Neural progenitor cell (in vitro differentiated cells): ENCODE results near the gene KLHL17. TPM values are rescaled to one million over a fixed set of nuclear protein-coding genes. Genes with fewer than 3 reads are reported as not detected.

Experiments used
- DNase-seq: peaks from one replicate; pipeline ENCODE4 v3.0.0-alpha.2; 2016; ENCODE audit warnings: low spot score
- H2AFZ ChIP-seq: fragments of 200-600 bp; sonication (generic); replicated peaks from 2 replicates; pipeline ENCODE4 v1.6.1; 2016; ENCODE audit warnings: antibody characterized with exemption
- H3F3A ChIP-seq: fragments of 200-600 bp; sonication (generic); 2 replicates; pipeline ENCODE4 v1.6.1; 2016; ENCODE audit warnings: antibody characterized with exemption, low read depth
- H3K27ac ChIP-seq: fragments of 200-600 bp; sonication (generic); 2 replicates; pipeline ENCODE4 v1.5.1; 2016; ENCODE audit warnings: mild to moderate bottlenecking
- H3K27me3 ChIP-seq: fragments of 200-600 bp; sonication (generic); 2 replicates; pipeline ENCODE4 v1.6.1; 2016; ENCODE audit warnings: mild to moderate bottlenecking, moderate library complexity
- H3K36me3 ChIP-seq: fragments of 200-600 bp; sonication (generic); 2 replicates; pipeline ENCODE4 v1.5.1; 2016
- H3K4me1 ChIP-seq: fragments of 200-600 bp; sonication (generic); 2 replicates; pipeline ENCODE4 v1.6.1; 2016; ENCODE audit warnings: mixed run types
- H3K4me2 ChIP-seq: fragments of 200-600 bp; sonication (generic); 2 replicates; pipeline ENCODE4 v1.6.1; 2016
- H3K4me3 ChIP-seq: fragments of 200-600 bp; sonication (generic); 2 replicates; pipeline ENCODE4 v1.5.1; 2016
- H3K79me2 ChIP-seq: fragments of 200-600 bp; sonication (generic); 2 replicates; pipeline ENCODE4 v1.6.1; 2016; ENCODE audit warnings: low read depth
- H3K9ac ChIP-seq: fragments of 200-600 bp; sonication (generic); 2 replicates; pipeline ENCODE4 v1.6.1; 2016
- H3K9me3 ChIP-seq: fragments of 200-600 bp; sonication (generic); 2 replicates; pipeline ENCODE4 v1.5.1; 2016; ENCODE audit warnings: low read depth
- H4K20me1 ChIP-seq: fragments of 200-600 bp; sonication (generic); 2 replicates; pipeline ENCODE4 v1.6.1; 2016; ENCODE audit warnings: low read depth
- H3K27ac Mint-ChIP-seq: 3 replicates; pipeline ENCODE4 v1.8.0; 2021; ENCODE audit warnings: mixed read lengths
- H3K27me3 Mint-ChIP-seq: 2 replicates; pipeline ENCODE4 v1.8.0; 2022; ENCODE audit warnings: low read depth, mild to moderate bottlenecking, inconsistent platforms, moderate library complexity, mixed read lengths; ENCODE audit not compliant: insufficient read depth
- H3K36me3 Mint-ChIP-seq: 3 replicates; pipeline ENCODE4 v1.8.0; 2021; ENCODE audit warnings: mixed read lengths
- H3K4me1 Mint-ChIP-seq: 3 replicates; pipeline ENCODE4 v1.8.0; 2021; ENCODE audit warnings: mixed read lengths
- H3K4me3 Mint-ChIP-seq: 3 replicates; pipeline ENCODE4 v1.8.0; 2021; ENCODE audit warnings: mild to moderate bottlenecking, moderate library complexity, mixed read lengths
- H3K9me3 Mint-ChIP-seq: 3 replicates; pipeline ENCODE4 v1.8.0; 2020; ENCODE audit warnings: mixed read lengths
- CTCF ChIP-seq: fragments of 200-600 bp; sonication (generic); IDR thresholded peaks from 2 replicates; pipeline ENCODE4 v1.5.1; 2017; ENCODE audit warnings: antibody characterized with exemption, mild to moderate bottlenecking
- EZH2 ChIP-seq: fragments of 200-600 bp; sonication (generic); IDR thresholded peaks from 2 replicates; pipeline ENCODE4 v1.6.1; 2017; ENCODE audit warnings: antibody characterized with exemption, mild to moderate bottlenecking, moderate library complexity
- EZH2phosphoT487 ChIP-seq: fragments of 200-600 bp; sonication (generic); IDR thresholded peaks from 2 replicates; pipeline ENCODE4 v1.6.1; 2017; ENCODE audit warnings: antibody characterized with exemption
- total RNA-seq: library from RNA; depleted of rRNA; stranded (reverse); fragments of >200 nt; gene quantifications from 2 replicates; pipeline ENCODE4 v1.2.3, GENCODE V29; 2015; ENCODE audit warnings: low replicate concordance

KLHL17 gene
- total RNA-seq, 1 donor from 2014 or later, result 10.7 TPM

DNA sequence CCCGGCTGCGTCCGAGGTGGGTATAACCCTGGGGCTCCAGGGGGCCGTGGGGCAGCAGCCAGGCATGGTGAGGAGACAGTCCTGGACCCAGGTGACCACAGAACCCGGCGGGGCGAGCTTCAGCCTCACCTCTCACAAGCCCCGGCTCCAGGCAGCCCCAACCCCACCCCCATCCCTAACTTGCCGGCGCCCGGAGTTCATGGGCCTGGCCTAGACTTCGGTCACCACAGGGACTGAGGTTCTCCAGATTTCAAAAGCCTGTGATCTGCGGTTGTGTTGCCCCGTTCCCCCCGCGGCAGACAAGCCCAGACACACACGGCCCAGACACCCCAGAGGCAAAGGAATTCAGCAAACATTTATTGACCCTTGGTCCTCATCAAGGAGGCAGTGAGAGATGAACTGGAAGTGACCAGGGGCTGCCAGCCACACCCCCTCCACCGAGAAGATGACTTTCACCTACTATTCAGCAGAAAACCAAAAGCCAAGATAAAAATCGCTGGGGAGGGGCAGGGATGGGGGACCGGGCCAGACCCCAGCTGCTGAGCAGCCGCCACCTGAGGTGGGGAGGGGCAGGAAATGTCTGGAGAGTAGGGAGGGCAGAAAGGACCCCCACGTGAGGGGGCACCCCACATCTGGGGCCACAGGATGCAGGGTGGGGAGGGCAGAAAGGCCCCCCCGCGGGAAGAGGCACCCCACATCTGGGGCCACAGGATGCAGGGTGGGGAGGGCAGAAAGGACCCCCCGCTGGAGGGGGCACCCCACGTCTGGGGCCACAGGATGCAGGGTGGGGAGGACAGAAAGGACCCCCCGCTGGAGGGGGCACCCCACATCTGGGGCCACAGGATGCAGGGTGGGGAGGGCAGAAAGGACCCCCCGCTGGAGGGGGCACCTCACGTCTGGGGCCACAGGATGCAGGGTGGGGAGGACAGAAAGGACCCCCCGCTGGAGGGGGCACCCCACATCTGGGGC is 35.6 kb downstream of the KLHL17 start:
- H3K27ac ChIP-seq, result no peak overlapping the region

GRCh38 chr1:996851-997712 is 36.7 kb downstream of the KLHL17 start:
- Histone ChIP-seq H3K79me2 (no peaks in the 10 kb centered on the region), H3K9me3 (no peaks in the 10 kb centered on the region), H3K4me1 (peaks cover 12% of the 10 kb centered on the region), H3K4me3 (no peak overlapping the region), H3K27ac (no peak overlapping the region), H4K20me1 (peaks cover 22% of the 10 kb centered on the region), H3K36me3 (no peaks in the 10 kb centered on the region), H3K9ac (no peak overlapping the region), H3K27me3 (peaks cover 100% of the 10 kb centered on the region), H3K4me2 (peak overlapping the region; percentile 97), H2AFZ (no peak overlapping the region), H3F3A (peaks cover 29% of the 10 kb centered on the region)
- no peak for DNase-seq
- peaks cover 13% of the 10 kb centered on the region for H3K9me3 Mint-ChIP-seq
- no peak overlapping the region for H3K27ac Mint-ChIP-seq
- peaks cover 14% of the 10 kb centered on the region for H3K27me3 Mint-ChIP-seq
- no peak for TF ChIP-seq EZH2phosphoT487
- TF ChIP-seq CTCF, result no peak
- no peak for TF ChIP-seq EZH2
- peaks cover 9% of the 10 kb centered on the region for H3K4me1 Mint-ChIP-seq
- peak overlapping the region; percentile 59 for H3K4me3 Mint-ChIP-seq
- peaks cover 2% of the 10 kb centered on the region for H3K36me3 Mint-ChIP-seq

More for the DNA sequence above, 35.6 kb downstream of the KLHL17 start:
- Mint-ChIP-seq H3K27ac (peak overlapping the region; percentile 78), H3K9me3 (peaks cover 24% of the 10 kb centered on the region), H3K36me3 (peaks cover 2% of the 10 kb centered on the region), H3K27me3 (peaks cover 14% of the 10 kb centered on the region), H3K4me1 (peaks cover 9% of the 10 kb centered on the region), H3K4me3 (peak overlapping the region; percentile 56)
- Histone ChIP-seq H3K4me1 (peaks cover 12% of the 10 kb centered on the region), H3K4me3 (no peak overlapping the region), H3K4me2 (no peak overlapping the region), H3K36me3 (no peaks in the 10 kb centered on the region), H3K9me3 (no peaks in the 10 kb centered on the region), H3F3A (peaks cover 27% of the 10 kb centered on the region), H2AFZ (no peak overlapping the region), H3K9ac (no peak overlapping the region), H3K79me2 (no peaks in the 10 kb centered on the region), H4K20me1 (peaks cover 22% of the 10 kb centered on the region), H3K27me3 (peaks cover 100% of the 10 kb centered on the region)
- TF ChIP-seq EZH2phosphoT487 (no peak), EZH2 (no peak), CTCF (no peak)
- no peak for DNase-seq

- Histone ChIP-seq H3K4me2 (peak overlapping the region; percentile 97), H3K4me1 (peaks cover 12% of the 10 kb centered on the region), H3K27me3 (peaks cover 100% of the 10 kb centered on the region), H3K36me3 (no peaks in the 10 kb centered on the region), H3F3A (peaks cover 29% of the 10 kb centered on the region), H4K20me1 (peaks cover 22% of the 10 kb centered on the region), H3K79me2 (no peaks in the 10 kb centered on the region), H3K4me3 (peak overlapping the region; percentile 70), H3K9ac (no peak overlapping the region), H3K27ac (no peak overlapping the region), H2AFZ (no peak overlapping the region), H3K9me3 (no peaks in the 10 kb centered on the region)
- DNase-seq, result no peak
- peaks cover 16% of the 10 kb centered on the region for H3K27me3 Mint-ChIP-seq
- H3K27ac Mint-ChIP-seq, result no peak overlapping the region
- peaks cover 9% of the 10 kb centered on the region for H3K4me1 Mint-ChIP-seq
- peak overlapping the region; percentile 59 for H3K4me3 Mint-ChIP-seq
- TF ChIP-seq CTCF (no peak), EZH2phosphoT487 (no peak), EZH2 (no peak)
- H3K36me3 Mint-ChIP-seq, result peaks cover 2% of the 10 kb centered on the region
- peaks cover 9% of the 10 kb centered on the region for H3K9me3 Mint-ChIP-seq
These were observed 37.3 kb downstream of the KLHL17 start for GRCh38 chr1:997713-997992.
